IPS-15b (cell line): ENCODE data around the gene WNT4.

Experiments used
- H3K27me3 ChIP-seq: one replicate; pipeline ENCODE4 v1.6.1; 2013; ENCODE audit warnings: low read length; ENCODE audit not compliant: control insufficient read depth, insufficient read depth
- H3K36me3 ChIP-seq: one replicate; pipeline ENCODE4 v1.6.1; 2013; ENCODE audit warnings: low read length; ENCODE audit not compliant: control insufficient read depth, insufficient read depth
- H3K4me1 ChIP-seq: one replicate; pipeline ENCODE4 v1.6.1; 2013; ENCODE audit warnings: mild to moderate bottlenecking, low read length; ENCODE audit not compliant: control insufficient read depth, insufficient read depth
- H3K4me3 ChIP-seq: one replicate; pipeline ENCODE4 v1.5.1; 2013; ENCODE audit warnings: low read depth, low read length
- H3K9ac ChIP-seq: one replicate; pipeline ENCODE4 v1.6.1; 2013; ENCODE audit warnings: low read depth, mild to moderate bottlenecking, low read length
- H3K9me3 ChIP-seq: one replicate; pipeline ENCODE4 v1.6.1; 2013; ENCODE audit warnings: mild to moderate bottlenecking, low read length; ENCODE audit not compliant: control insufficient read depth, insufficient read depth

WNT4 gene

GRCh38 chr1:22177354-22178003 lies 34.6 kb upstream of the WNT4 start:
- H3K4me1 ChIP-seq = no peaks in the 10 kb centered on the region
- no peak overlapping the region for H3K9ac ChIP-seq
- no peaks in the 10 kb centered on the region for H3K36me3 ChIP-seq
- no peaks in the 10 kb centered on the region for H3K27me3 ChIP-seq
- H3K9me3 ChIP-seq = no peaks in the 10 kb centered on the region
- no peak overlapping the region for H3K4me3 ChIP-seq

- H3K9me3 ChIP-seq = no peaks in the 10 kb centered on the region
- no peak overlapping the region for H3K4me3 ChIP-seq
- no peaks in the 10 kb centered on the region for H3K27me3 ChIP-seq
- H3K4me1 ChIP-seq = no peaks in the 10 kb centered on the region
- no peaks in the 10 kb centered on the region for H3K36me3 ChIP-seq
- no peak overlapping the region for H3K9ac ChIP-seq
These were observed 33.4 kb upstream of the WNT4 start for GRCh38 chr1:22176258-22176657.

GRCh38 chr1:22174446-22175220 lies 31.7 kb upstream of the WNT4 start:
- Histone ChIP-seq H3K27me3 (no peaks in the 10 kb centered on the region), H3K4me1 (no peaks in the 10 kb centered on the region), H3K4me3 (no peak overlapping the region), H3K9me3 (no peaks in the 10 kb centered on the region), H3K36me3 (no peaks in the 10 kb centered on the region), H3K9ac (no peak overlapping the region)

GRCh38 chr1:22171951-22172715 lies 29.2 kb upstream of the WNT4 start:
- Histone ChIP-seq H3K9ac (no peak overlapping the region), H3K4me1 (no peaks in the 10 kb centered on the region), H3K36me3 (no peaks in the 10 kb centered on the region), H3K9me3 (no peaks in the 10 kb centered on the region), H3K27me3 (no peaks in the 10 kb centered on the region), H3K4me3 (no peak overlapping the region)

GRCh38 chr1:22169816-22170215 lies 26.9 kb upstream of the WNT4 start:
- Histone ChIP-seq H3K9ac (no peak overlapping the region), H3K4me3 (no peak overlapping the region), H3K4me1 (no peaks in the 10 kb centered on the region), H3K9me3 (no peaks in the 10 kb centered on the region), H3K27me3 (no peaks in the 10 kb centered on the region), H3K36me3 (no peaks in the 10 kb centered on the region)

- Histone ChIP-seq H3K4me3 (no peak overlapping the region), H3K27me3 (no peaks in the 10 kb centered on the region)
These were observed 25.6 kb upstream of the WNT4 start for GRCh38 chr1:22168412-22168973.

GRCh38 chr1:22166439-22166838 lies 23.5 kb upstream of the WNT4 start:
- no peak overlapping the region for H3K4me3 ChIP-seq
- no peaks in the 10 kb centered on the region for H3K27me3 ChIP-seq
- H3K36me3 ChIP-seq = no peaks in the 10 kb centered on the region
- H3K9ac ChIP-seq = no peak overlapping the region
- no peaks in the 10 kb centered on the region for H3K4me1 ChIP-seq
- H3K9me3 ChIP-seq = no peaks in the 10 kb centered on the region

More at GRCh38 chr1:22168412-22168973, 25.6 kb upstream of the WNT4 start:
- no peaks in the 10 kb centered on the region for H3K36me3 ChIP-seq
- H3K4me1 ChIP-seq = no peaks in the 10 kb centered on the region
- H3K9me3 ChIP-seq = no peaks in the 10 kb centered on the region
- H3K9ac ChIP-seq = no peak overlapping the region

- H3K9ac ChIP-seq = no peak overlapping the region
- no peaks in the 10 kb centered on the region for H3K9me3 ChIP-seq
- no peak overlapping the region for H3K4me3 ChIP-seq
- H3K4me1 ChIP-seq = no peaks in the 10 kb centered on the region
- no peaks in the 10 kb centered on the region for H3K27me3 ChIP-seq
- no peaks in the 10 kb centered on the region for H3K36me3 ChIP-seq
These were observed 22.2 kb upstream of the WNT4 start for GRCh38 chr1:22164841-22165808.

- Histone ChIP-seq H3K9me3 (no peaks in the 10 kb centered on the region), H3K9ac (no peak overlapping the region), H3K4me3 (no peak overlapping the region), H3K4me1 (no peaks in the 10 kb centered on the region), H3K27me3 (no peaks in the 10 kb centered on the region), H3K36me3 (no peaks in the 10 kb centered on the region)
These were observed 20.7 kb upstream of the WNT4 start for GRCh38 chr1:22163564-22163963.

GRCh38 chr1:22163137-22163536 lies 20.2 kb upstream of the WNT4 start:
- H3K36me3 ChIP-seq = no peaks in the 10 kb centered on the region
- no peaks in the 10 kb centered on the region for H3K9me3 ChIP-seq
- no peaks in the 10 kb centered on the region for H3K27me3 ChIP-seq
- no peak overlapping the region for H3K4me3 ChIP-seq
- no peak overlapping the region for H3K9ac ChIP-seq
- no peaks in the 10 kb centered on the region for H3K4me1 ChIP-seq

- Histone ChIP-seq H3K9me3 (no peaks in the 10 kb centered on the region), H3K4me1 (no peaks in the 10 kb centered on the region), H3K4me3 (no peak overlapping the region), H3K27me3 (no peaks in the 10 kb centered on the region), H3K36me3 (no peaks in the 10 kb centered on the region), H3K9ac (no peak overlapping the region)
These were observed 17.0 kb upstream of the WNT4 start for GRCh38 chr1:22159891-22160290.
